GM08714 (cell line): ENCODE data around the gene RNF175.

Experiments used
- H3K4me3 ChIP-seq: fragments of 200-500 bp; sonication (Bioruptor generic); 2 replicates; pipeline ENCODE4 v1.5.1; 2014; ENCODE audit warnings: mild to moderate bottlenecking, low read length, inconsistent platforms
- ZNF274 ChIP-seq: IDR thresholded peaks from 2 replicates; pipeline ENCODE4 v1.6.1; 2012; ENCODE audit warnings: mild to moderate bottlenecking, low read depth, low read length

RNF175 gene

DNA sequence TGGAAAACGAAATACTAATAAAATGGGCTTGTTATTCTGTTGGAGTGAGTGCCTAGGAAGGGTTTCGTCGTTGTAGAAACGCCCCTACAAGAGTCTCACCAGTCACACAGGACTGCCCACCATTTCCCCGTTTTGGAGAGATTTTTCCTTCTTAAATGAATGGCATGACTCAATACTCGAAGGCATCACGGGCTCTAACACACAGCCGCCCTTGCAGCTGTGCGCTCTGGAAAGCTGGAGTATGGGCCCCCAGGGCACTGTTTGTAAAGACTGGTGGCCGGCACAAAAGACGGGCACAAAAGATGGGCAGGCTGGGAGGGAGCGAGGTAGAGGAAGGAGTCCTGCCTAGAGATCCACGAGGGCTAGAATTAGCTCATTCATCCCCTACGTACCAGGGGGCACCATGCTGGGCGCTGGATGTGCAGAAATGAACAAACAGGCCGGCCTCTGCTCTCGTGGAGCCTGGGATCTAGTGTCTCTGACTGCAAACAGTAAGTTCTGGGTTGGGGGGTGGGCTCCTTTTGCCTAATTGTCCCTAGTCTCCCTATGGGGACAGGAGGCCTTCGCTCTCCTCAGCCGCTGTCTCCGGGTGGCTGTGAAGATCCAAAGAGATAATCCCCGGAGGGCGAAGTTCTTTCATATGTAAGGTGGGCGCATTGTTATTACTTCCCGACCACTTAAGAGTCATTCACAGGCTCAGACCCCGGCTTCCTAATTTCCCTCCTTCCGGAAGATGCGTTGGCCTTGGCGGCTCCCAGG, 30.1 kb upstream of the RNF175 start:
- no peak overlapping the region for H3K4me3 ChIP-seq
- TF ChIP-seq ZNF274, result no peak

DNA sequence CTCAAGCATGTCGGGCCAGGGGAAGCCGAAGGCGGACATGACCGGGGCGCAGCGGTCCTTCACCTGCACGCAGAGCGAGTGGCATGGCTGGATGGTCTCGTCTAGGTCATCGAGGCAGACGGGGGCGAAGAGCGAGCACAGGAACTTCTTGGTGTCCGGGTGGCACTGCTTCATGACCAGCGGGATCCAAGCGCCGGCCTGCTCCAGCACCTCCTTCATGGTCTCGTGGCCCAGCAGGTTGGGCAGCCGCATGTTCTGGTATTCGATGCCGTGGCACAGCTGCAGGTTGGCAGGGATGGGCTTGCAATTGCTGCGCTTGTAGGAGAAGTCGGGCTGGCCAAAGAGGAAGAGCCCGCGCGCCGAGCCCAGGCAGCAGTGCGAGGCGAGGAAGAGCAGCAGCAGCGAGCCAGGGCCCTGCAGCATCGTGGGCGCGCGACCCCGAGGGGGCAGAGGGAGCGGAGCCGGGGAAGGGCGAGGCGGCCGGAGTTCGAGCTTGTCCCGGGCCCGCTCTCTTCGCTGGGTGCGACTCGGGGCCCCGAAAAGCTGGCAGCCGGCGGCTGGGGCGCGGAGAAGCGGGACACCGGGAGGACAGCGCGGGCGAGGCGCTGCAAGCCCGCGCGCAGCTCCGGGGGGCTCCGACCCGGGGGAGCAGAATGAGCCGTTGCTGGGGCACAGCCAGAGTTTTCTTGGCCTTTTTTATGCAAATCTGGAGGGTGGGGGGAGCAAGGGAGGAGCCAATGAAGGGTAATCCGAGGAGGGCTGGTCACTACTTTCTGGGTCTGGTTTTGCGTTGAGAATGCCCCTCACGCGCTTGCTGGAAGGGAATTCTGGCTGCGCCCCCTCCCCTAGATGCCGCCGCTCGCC, 28.8 kb upstream of the RNF175 start, which contains the start of gene SFRP2:
Gene SFRP2 (minus strand): TSS at position 671 of the 864 bp plus-strand sequence. CDS start 248 bp downstream, at position 423.
- H3K4me3 ChIP-seq, result no peak within 1 kb of the TSS
- no peak for TF ChIP-seq ZNF274

DNA sequence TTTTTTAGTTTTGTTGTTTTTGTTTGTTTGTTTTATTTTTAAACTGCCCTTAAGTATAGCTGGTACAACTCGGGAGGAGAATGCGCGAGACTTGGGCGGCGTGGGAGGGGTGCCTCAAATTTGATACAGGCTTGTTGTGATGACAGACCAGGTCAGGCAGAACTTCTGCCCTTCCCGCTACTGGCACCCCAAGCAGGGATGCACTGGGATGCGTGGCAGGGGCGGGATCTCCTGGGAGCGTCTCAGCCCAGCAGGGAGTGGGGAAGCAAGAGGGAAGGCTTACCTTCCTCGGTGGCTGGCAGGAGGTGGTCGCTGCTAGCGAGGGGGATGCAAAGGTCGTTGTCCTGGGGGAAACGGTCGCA, 28.2 kb upstream of the RNF175 start:
- no peak overlapping the region for H3K4me3 ChIP-seq
- TF ChIP-seq ZNF274, result no peak

DNA sequence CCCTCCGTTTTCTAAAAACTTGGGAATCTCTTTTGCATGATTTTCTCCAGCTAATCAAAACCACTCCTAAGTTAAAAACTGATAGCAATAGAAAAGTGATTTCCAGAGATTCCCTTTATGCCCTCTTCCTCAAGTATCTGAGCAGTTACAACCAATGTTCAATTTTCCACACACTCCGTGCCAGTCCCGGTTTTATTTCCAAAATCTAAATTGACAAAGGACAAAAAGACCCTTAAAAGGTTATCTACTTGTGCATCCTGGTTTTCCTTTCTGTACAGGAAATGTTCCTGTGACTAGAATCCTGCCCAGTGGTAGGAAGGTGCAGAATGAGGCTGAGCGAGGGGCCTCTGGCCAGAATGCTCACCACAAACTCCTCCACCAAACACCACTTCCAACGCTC, 27.8 kb upstream of the RNF175 start:
- no peak for TF ChIP-seq ZNF274
- H3K4me3 ChIP-seq, result no peak overlapping the region

DNA sequence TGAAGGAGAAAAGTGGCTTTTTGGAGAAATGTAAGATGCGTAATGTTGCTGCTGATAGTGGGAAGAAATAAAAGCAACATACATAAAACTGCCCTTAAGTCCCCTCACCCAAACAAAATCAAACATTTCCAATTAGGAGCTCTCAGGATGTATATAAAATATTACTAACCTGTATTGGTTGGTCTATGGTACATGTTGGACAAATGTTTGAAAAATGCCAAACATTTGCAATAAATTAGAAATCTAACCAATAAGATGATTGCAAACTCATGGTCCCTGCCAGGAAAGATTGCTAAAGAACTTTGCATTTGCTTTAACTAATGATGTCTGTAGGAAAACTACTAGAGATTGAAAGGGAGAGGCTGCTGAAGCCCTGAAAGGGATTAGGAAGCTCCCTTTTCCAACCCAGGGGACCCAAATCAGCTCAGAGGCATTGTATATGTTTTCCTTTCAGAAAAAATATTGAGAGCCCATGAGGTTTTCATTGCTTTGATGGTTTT, 27.3 kb upstream of the RNF175 start:
- no peak overlapping the region for H3K4me3 ChIP-seq
- no peak for TF ChIP-seq ZNF274

DNA sequence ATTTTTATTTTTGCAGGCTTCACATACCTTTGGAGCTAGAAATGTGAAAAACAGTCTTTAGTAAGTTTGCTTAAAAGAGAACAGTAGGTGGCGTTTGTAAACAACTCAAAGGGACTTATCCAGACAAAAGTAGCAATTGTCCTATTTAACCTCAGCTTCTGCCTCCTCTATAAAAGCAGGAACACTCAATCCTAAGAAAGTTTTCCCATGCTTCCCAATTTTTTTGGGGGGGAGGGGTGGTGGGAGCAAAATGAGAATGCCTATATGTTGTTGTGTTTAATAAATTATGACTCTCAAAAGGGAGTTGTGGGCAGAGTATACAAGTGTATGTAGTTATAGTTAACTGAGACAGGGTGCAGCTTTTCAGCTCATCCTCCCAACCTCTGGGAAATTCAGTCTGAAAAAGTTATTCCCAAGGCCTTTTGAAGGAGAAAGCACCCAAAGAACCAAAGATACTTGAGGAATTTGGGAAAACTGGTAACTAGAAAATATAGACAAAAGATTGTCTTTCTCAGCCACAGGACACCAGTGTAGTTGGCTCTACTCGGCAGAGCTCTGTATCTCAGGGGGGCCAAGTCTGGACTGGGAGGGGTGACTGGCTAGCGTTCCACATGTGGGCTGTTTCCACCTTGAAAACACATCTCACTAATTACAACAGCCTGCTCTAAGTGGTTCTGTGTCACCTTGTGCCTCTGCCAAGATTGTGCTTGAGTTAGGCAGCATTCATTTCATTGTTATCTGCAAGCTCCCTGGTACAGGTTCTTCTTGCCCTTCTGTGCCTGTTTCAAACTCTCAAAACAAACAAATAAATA, 26.3 kb upstream of the RNF175 start:
- TF ChIP-seq ZNF274, result no peak
- H3K4me3 ChIP-seq, result no peak overlapping the region

DNA sequence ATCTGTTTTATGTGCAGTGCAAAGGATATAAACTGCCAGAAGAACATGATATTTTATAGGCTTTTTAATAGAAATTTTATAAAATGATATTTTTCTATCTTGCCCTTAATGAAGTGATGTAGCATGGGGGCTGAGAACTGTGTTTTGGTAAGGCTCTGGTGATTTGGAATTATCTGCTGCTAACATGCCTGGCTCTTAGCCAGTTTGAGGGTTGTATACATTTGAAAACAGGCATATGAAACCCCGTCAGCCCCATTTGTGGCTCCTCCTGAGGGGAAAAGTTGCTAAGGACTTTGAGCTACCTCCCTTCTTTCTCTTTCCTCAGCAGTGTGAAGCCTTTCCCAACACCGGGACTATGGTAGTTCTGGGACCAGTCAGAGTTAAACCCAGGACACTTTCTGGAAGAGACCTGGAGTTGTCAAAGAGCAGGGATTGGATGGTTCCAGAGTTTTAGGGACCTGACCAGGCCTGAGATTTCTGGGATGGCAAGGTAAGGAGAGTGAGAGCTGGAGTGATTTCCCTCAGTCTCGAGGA, 24.4 kb upstream of the RNF175 start:
- TF ChIP-seq ZNF274, result no peak
- H3K4me3 ChIP-seq, result no peak overlapping the region

DNA sequence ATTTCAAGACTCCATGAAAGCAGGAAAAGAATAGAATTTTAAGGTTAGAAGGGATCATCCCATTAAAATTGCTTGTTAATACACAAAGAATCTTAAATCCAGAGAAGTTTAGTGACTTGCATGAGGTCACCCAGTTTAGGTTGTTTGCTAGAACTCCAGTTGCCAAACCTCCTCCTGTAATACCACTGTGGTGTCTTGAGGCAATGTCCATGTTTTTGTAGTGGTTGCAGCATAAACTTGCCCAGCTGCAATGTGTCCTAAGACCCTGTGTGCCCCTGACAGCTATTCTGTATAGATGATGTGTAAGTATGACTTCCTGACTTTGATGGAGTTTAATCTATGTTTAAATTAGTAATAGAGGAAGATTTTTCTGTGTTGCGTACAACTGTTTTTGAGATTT, 22.8 kb upstream of the RNF175 start:
- no peak overlapping the region for H3K4me3 ChIP-seq
- TF ChIP-seq ZNF274, result no peak

DNA sequence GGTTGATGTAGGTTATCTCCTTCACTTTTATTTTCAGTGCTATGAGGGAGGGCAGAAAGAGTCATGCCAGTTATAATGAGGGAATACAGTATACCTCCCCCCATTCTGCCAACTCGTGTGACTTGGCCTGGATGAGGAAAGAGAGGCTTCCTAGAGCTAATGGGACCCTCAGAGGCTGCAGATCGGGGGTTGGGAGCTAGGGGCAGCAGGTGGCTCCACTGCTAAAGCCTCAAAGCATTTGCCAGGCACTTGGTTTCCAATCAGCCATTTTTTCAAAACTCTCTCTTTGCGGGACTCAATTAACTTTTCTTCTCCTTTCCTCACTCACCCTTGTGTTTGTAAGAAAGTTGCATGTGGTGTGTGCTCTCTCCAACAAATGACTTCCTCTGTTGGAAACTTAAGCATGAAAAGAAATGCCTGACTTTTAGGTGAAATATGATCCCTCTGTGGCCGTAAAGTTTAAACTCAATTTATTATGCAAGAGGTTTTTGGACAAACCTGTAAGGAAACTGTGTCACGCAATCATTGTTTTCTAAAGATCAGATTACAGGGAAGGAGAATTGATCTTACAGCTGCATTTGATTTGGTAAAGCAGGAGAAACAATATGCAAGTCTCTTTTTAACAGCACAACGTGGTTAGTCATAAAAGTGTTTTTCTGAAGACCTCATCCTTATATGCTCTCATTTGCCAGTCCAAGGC, 22.0 kb upstream of the RNF175 start:
- TF ChIP-seq ZNF274, result no peak
- H3K4me3 ChIP-seq, result no peak overlapping the region

DNA sequence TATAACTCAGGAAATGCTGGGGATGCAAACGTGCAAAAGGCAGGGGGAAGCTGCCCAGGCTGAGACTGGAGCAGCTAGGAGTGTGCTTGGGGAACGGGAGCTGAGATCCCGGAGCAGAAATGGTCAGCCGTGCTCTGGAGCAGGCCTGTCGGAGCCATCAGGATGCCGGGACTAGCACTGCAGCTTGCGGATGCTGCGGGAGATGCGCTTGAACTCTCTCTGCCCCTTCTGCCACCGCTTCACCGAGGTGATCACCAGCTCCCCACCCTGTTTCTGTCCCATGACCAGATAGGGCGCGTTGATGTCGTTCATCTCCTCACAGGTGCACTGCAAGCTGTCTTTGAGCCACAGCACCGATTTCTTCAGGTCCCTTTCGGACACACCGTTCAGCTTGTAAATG, 21.5 kb upstream of the RNF175 start:
- H3K4me3 ChIP-seq, result no peak overlapping the region
- no peak for TF ChIP-seq ZNF274

DNA sequence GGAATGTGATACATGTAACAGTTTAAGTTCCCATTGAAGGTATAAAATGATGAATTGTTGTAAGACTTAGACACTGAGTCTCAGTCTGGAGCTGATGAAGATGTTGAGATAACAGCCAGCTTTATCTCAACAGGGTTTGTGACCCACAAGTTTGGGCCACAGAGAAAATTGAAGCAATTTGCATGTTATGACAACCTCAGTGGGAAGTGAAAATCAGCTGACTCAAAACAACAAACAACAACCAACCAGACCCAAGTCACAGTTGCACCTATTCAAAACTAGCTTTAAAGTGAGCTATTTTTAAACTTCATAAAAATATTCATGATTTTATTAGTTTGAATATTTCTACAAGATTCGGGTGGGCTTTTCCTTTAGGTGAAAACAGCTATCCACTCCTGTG, 21.1 kb upstream of the RNF175 start:
- H3K4me3 ChIP-seq, result no peak overlapping the region
- no peak for TF ChIP-seq ZNF274

DNA sequence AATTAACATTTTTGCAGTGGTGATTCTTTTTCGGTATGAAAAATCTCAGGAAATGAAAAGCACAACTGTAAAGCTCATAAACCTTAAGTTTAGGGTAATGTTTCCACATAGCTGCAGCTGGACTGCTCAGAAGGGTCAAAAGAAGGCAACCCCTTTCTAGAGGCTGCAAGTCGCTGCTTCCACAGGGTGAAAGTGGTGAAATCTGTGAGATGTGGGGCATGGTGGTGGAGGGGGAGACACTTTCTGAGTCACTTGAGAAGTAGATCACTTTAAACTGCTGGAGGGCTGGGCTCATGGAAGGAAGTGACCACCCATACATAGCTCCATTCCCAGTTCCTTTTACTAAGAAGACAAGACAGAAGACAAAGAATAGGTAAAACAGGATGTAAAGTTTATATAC, 20.4 kb upstream of the RNF175 start:
- no peak for TF ChIP-seq ZNF274
- H3K4me3 ChIP-seq, result no peak overlapping the region

DNA sequence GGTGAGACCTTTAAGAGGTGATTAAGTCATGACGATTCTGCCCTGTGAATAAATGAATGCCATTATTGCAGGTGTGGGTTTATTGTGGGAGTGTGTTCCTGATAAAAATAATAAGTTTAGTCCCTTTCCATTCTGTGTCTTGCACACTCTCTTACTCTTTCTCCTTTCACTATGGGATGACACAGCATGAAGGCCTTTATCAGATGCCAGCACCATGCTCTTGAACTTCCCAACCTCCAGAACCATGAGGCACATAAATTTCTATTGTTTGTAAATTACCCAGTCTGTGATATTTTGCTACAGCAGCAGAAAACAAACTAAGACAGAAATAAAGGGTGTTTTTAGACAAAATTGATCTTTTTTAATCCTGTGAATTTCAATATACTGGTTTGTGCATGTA, 18.6 kb upstream of the RNF175 start:
- no peak overlapping the region for H3K4me3 ChIP-seq
- no peak for TF ChIP-seq ZNF274
